Bronchial epithelial cell (primary cell): ENCODE results near the gene PARP11. TPM values are rescaled to one million over a fixed set of nuclear protein-coding genes. Genes with fewer than 3 reads are reported as not detected.

Experiments
- DNase-seq: peaks from one replicate; pipeline ENCODE4 v3.0.0-alpha.2; 2010; ENCODE audit warnings: low read depth
- FAIRE-seq: peaks from 2 replicates; lab custom pipeline; 2011; peaks lifted over from hg19 to GRCh38; lab: Jason Lieb, UNC
- H3K27me3 ChIP-seq: 2 replicates; pipeline ENCODE4 v1.5.1; 2011; ENCODE audit warnings: low read length; ENCODE audit not compliant: control insufficient read depth, insufficient read depth
- H3K36me3 ChIP-seq: 2 replicates; pipeline ENCODE4 v1.5.1; 2011; ENCODE audit warnings: low read length; ENCODE audit not compliant: control insufficient read depth, insufficient read depth
- H3K4me3 ChIP-seq: 2 replicates; pipeline ENCODE4 v1.5.1; 2011; ENCODE audit warnings: mild to moderate bottlenecking, low read depth, low read length, control low read depth
- total RNA-seq: library from RNA; depleted of rRNA; stranded (reverse); fragments of >200 nt; gene quantifications from 2 replicates; pipeline ENCODE4 v1.2.1, GENCODE V29; 2014
- TF ChIP-seq, protein P1 (sequence below): IDR thresholded peaks from 2 replicates; pipeline ENCODE4 v1.5.1; 2011; ENCODE audit warnings: mild to moderate bottlenecking, moderate library complexity, low read length, control low read depth, inconsistent platforms; ENCODE audit not compliant: insufficient read depth, severe bottlenecking

PARP11 gene
- total RNA-seq, 1 donor from 2014 or later, result 1.8 TPM

DNA sequence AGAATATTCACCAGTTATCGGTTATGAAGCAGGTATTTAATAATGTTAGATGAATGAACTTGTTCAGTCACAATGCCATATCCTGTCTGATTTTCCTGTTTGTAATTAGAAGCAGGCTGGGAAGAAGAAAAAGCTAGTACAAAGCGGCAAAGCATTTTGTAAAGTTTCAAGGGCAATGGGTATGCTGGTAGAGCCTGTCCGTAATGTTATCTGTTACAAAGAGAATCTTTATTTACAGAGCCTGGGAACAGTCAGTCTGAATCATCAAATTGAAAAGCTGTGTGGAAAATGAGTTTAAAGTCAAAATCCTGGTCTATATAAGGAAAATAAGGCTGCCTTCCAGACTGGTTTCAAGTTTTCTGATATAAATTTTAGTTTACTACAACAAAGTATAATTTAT lies 40.5 kb downstream of the PARP11 start:
- no peaks in the 10 kb centered on the region for H3K36me3 ChIP-seq
- H3K4me3 ChIP-seq, result no peak overlapping the region
- FAIRE-seq (no peak), DNase-seq (peak; percentile 51)
- TF ChIP-seq, protein P1, sequence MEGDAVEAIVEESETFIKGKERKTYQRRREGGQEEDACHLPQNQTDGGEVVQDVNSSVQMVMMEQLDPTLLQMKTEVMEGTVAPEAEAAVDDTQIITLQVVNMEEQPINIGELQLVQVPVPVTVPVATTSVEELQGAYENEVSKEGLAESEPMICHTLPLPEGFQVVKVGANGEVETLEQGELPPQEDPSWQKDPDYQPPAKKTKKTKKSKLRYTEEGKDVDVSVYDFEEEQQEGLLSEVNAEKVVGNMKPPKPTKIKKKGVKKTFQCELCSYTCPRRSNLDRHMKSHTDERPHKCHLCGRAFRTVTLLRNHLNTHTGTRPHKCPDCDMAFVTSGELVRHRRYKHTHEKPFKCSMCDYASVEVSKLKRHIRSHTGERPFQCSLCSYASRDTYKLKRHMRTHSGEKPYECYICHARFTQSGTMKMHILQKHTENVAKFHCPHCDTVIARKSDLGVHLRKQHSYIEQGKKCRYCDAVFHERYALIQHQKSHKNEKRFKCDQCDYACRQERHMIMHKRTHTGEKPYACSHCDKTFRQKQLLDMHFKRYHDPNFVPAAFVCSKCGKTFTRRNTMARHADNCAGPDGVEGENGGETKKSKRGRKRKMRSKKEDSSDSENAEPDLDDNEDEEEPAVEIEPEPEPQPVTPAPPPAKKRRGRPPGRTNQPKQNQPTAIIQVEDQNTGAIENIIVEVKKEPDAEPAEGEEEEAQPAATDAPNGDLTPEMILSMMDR, result no peak
- H3K27me3 ChIP-seq, result no peaks in the 10 kb centered on the region

DNA sequence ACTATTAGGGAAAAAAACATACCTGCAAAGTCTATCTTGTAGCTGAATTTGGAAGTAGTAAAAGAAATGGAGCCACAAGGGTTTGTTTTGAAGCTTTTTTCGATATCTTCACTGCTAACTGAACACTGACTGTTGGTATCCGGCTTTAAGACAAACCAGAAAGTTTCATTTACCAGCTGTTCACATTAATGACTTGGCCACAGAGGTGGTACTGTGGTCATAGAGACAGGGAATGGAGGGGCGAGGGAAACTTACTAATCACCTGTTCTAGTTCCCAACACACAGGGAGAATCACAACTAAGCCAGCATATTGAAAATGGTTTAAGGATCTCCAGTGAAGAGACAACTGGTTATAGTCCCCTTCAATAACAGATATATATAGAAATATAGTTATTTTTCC lies 44.3 kb downstream of the PARP11 start:
- TF ChIP-seq, protein P1, result no peak
- FAIRE-seq (no peak), DNase-seq (no peak)
- H3K36me3 ChIP-seq, result no peaks in the 10 kb centered on the region
- H3K4me3 ChIP-seq, result no peak overlapping the region
- H3K27me3 ChIP-seq, result no peaks in the 10 kb centered on the region

DNA sequence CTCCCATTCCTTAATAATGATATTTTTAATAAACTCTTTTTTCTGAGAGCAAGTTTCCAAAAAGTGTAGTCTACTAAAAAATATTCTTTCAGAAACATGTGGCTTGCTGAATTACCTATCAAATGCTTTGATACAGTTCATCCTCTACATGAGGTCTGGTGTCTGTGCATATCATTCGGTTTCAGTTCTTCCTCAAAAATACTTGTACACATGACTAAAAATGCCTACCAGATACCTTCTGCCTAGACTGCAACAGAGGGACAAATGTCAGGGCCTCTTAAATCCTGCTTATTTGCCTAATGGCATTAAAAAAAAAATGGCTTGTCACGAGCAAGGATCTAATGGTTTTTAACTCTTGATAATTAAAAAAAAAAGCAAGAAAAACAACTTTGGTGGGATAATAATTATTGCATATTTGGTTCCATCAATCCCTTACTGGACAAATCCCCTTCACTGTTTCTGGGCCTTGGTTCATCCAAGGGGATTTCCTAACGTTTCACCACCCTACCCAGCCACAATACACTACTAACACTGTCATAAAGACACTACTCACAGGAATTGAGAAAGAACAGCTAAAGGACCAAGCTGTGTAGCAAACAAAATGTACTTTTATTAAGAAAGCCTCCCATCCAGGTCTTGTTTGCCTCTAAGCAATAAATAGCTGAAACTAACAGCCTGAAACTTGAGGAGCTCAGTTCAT lies 45.7 kb downstream of the PARP11 start:
- no peaks in the 10 kb centered on the region for H3K27me3 ChIP-seq
- no peak overlapping the region for H3K4me3 ChIP-seq
- DNase-seq, result no peak
- FAIRE-seq, result no peak
- no peaks in the 10 kb centered on the region for H3K36me3 ChIP-seq
- TF ChIP-seq, protein P1, result no peak

DNA sequence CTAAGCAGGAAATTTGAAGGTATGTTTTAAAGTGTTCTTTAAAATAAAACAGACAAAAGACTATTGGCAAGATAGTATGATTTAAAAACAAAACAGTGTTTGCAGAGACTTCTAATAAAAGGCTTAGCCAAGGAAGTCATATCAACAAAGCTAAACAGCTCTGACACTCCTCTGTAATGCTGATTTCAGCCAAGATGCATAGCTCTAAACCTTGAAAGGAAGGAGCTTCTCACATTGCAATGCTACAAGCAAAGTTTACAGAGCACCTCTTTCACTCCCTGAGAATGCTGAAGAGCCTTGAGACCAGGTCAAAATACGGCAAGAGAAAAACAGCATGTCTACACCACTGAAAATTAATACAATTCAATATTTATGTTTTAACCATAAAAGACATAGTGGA lies 51.8 kb downstream of the PARP11 start:
- TF ChIP-seq, protein P1, result no peak
- DNase-seq (no peak), FAIRE-seq (no peak)
- Histone ChIP-seq H3K36me3 (no peaks in the 10 kb centered on the region), H3K27me3 (no peaks in the 10 kb centered on the region), H3K4me3 (no peak overlapping the region)

DNA sequence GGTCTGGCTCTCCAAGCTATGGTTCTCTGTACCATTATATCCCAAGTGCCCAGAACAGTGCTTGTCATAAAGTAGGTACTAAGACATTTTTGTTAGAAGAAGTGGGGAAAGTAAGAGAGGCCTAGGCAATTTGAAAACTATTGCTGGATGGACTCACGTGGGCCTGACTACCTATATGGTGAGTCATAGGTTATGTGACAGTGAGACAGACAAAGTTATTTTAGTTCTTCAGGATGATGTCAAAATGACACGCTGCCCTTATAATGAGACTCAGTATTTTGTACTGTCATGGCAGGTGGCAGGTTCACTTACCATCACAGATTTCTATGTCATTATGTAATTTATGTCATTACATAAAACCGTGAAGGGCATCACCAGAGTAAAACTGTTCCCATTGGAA lies 53.1 kb downstream of the PARP11 start:
- no peaks in the 10 kb centered on the region for H3K36me3 ChIP-seq
- no peak for FAIRE-seq
- TF ChIP-seq, protein P1, result no peak
- peak; percentile 50 for DNase-seq
- H3K27me3 ChIP-seq, result no peaks in the 10 kb centered on the region
- no peak overlapping the region for H3K4me3 ChIP-seq

DNA sequence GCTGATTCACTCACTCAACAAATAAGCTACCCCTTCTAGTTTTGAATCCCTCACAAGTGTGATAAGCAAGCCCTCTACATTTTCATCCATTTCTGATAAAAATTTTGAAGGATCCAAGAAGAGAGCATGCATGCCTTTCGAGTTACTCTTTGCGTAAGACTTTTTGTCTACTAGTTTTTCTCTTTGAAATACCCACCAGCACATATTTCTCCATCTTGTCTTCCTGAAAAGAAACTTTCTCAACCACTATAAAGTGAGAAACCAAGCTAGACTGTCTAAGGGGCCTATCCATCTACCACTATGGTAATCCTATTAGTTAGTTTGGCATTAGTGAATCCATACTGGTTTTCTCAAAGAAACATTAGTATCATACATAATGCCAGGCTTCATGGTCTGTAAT lies 56.9 kb downstream of the PARP11 start:
- Histone ChIP-seq H3K36me3 (no peaks in the 10 kb centered on the region), H3K4me3 (no peak overlapping the region), H3K27me3 (no peaks in the 10 kb centered on the region)
- FAIRE-seq (no peak), DNase-seq (no peak)
- TF ChIP-seq, protein P1, result no peak
